ENCODE measurements around the gene TMEM164.

TMEM164 gene

GRCh38 chrX:110216027-110216426 is 213.1 kb downstream of the TMEM164 start:
- TF ChIP-seq SIN3A (IDR thresholded peaks at IDR 0.05; ENCODE audit: borderline replicate concordance, insufficient read depth, low read length): no peak

- TF ChIP-seq REST (IDR thresholded peaks at IDR 0.05; ENCODE audit: insufficient read depth in 1 of 2, low read depth in 2 of 2, low read length in 2 of 2) (no peak), FOXP2 (optimal IDR thresholded peaks at IDR 0.05; ENCODE audit: borderline replicate concordance, extremely low read depth, extremely low read length, insufficient read depth) (no peak), TAF1 (IDR thresholded peaks at IDR 0.05; ENCODE audit: borderline replicate concordance, insufficient read depth, low read length) (no peak), POLR2AphosphoS5 (IDR thresholded peaks at IDR 0.05; ENCODE audit: low read depth, low read length) (no peak)
These were observed 215.7 kb downstream of the TMEM164 start for GRCh38 chrX:110218591-110218990.

GRCh38 chrX:110219920-110220319 is 217.0 kb downstream of the TMEM164 start:
- TF ChIP-seq POLR2AphosphoS5 (IDR thresholded peaks at IDR 0.05; ENCODE audit: low read depth, low read length) (no peak), SIN3A (IDR thresholded peaks at IDR 0.05; ENCODE audit: borderline replicate concordance, insufficient read depth, low read length) (no peak), TAF1 (IDR thresholded peaks at IDR 0.05; ENCODE audit: borderline replicate concordance, insufficient read depth, low read length) (no peak), REST (IDR thresholded peaks at IDR 0.05; ENCODE audit: insufficient read depth in 1 of 2, low read depth in 2 of 2, low read length in 2 of 2) (no peak), FOXP2 (optimal IDR thresholded peaks at IDR 0.05; ENCODE audit: borderline replicate concordance, extremely low read depth, extremely low read length, insufficient read depth) (no peak)

GRCh38 chrX:110222497-110223257 is 219.8 kb downstream of the TMEM164 start:
- TF ChIP-seq FOXP2 (optimal IDR thresholded peaks at IDR 0.05; ENCODE audit: borderline replicate concordance, extremely low read depth, extremely low read length, insufficient read depth) (no peak), SIN3A (IDR thresholded peaks at IDR 0.05; ENCODE audit: borderline replicate concordance, insufficient read depth, low read length) (no peak), REST (IDR thresholded peaks at IDR 0.05; ENCODE audit: insufficient read depth in 1 of 2, low read depth in 2 of 2, low read length in 2 of 2) (no peak), TAF1 (IDR thresholded peaks at IDR 0.05; ENCODE audit: borderline replicate concordance, insufficient read depth, low read length) (no peak), POLR2AphosphoS5 (IDR thresholded peaks at IDR 0.05; ENCODE audit: low read depth, low read length) (no peak)

GRCh38 chrX:110224926-110225617 is 222.2 kb downstream of the TMEM164 start:
- TF ChIP-seq FOXP2 (optimal IDR thresholded peaks at IDR 0.05; ENCODE audit: borderline replicate concordance, extremely low read depth, extremely low read length, insufficient read depth) (no peak), REST (IDR thresholded peaks at IDR 0.05; ENCODE audit: insufficient read depth in 1 of 2, low read depth in 2 of 2, low read length in 2 of 2) (no peak), TAF1 (IDR thresholded peaks at IDR 0.05; ENCODE audit: borderline replicate concordance, insufficient read depth, low read length) (no peak), SIN3A (IDR thresholded peaks at IDR 0.05; ENCODE audit: borderline replicate concordance, insufficient read depth, low read length) (no peak), POLR2AphosphoS5 (IDR thresholded peaks at IDR 0.05; ENCODE audit: low read depth, low read length) (no peak)

All from PFSK-1 (cell line).